DOHH2 (cell line): ENCODE measurements around the gene NFATC3.

Experiments
- H3F3A ChIP-seq: fragments of 200-600 bp; sonication (generic), shearing (Covaris generic); 2 replicates; pipeline ENCODE4 v1.6.0; 2016; ENCODE audit warnings: antibody characterized with exemption, mild to moderate bottlenecking; ENCODE audit not compliant: control insufficient read depth, insufficient read depth
- H3K27ac ChIP-seq: fragments of 200-600 bp; sonication (generic); 2 replicates; pipeline ENCODE4 v1.5.1; 2014; ENCODE audit warnings: low read depth, mild to moderate bottlenecking, low read length, moderate library complexity
- H3K27me3 ChIP-seq: fragments of 200-600 bp; sonication (generic); 2 replicates; pipeline ENCODE4 v1.6.1; 2014; ENCODE audit warnings: mild to moderate bottlenecking, low read length, mixed read lengths; ENCODE audit not compliant: control insufficient read depth
- H3K36me3 ChIP-seq: fragments of 200-600 bp; sonication (generic); 2 replicates; pipeline ENCODE4 v1.6.1; 2014; ENCODE audit warnings: mild to moderate bottlenecking, low read length, moderate library complexity, mixed read lengths; ENCODE audit not compliant: control insufficient read depth
- H3K4me1 ChIP-seq: fragments of 200-600 bp; sonication (generic); 2 replicates; pipeline ENCODE4 v1.6.1; 2014; ENCODE audit warnings: mild to moderate bottlenecking, low read length, mixed read lengths; ENCODE audit not compliant: control insufficient read depth
- H3K4me2 ChIP-seq: fragments of 200-600 bp; sonication (generic); 2 replicates; pipeline ENCODE4 v1.6.0; 2014; ENCODE audit warnings: mild to moderate bottlenecking, low read length, moderate library complexity
- H3K4me3 ChIP-seq: fragments of 200-600 bp; sonication (generic); 2 replicates; pipeline ENCODE4 v1.5.1; 2014; ENCODE audit warnings: mild to moderate bottlenecking, low read length, mixed read lengths
- H3K79me2 ChIP-seq: fragments of 200-600 bp; sonication (generic); 2 replicates; pipeline ENCODE4 v1.6.1; 2014; ENCODE audit warnings: mild to moderate bottlenecking, low read length, mixed read lengths; ENCODE audit not compliant: control insufficient read depth
- H3K9me2 ChIP-seq: fragments of 200-600 bp; sonication (generic); replicated peaks from 2 replicates; pipeline ENCODE4 v1.6.1; 2014; ENCODE audit warnings: mild to moderate bottlenecking, low read length, mixed read lengths; ENCODE audit not compliant: control insufficient read depth
- H3K9me3 ChIP-seq: fragments of 200-600 bp; sonication (generic); 2 replicates; pipeline ENCODE4 v1.6.1; 2014; ENCODE audit warnings: antibody characterized with exemption, low read length, mixed read lengths; ENCODE audit not compliant: control insufficient read depth, insufficient read depth
- H4K20me1 ChIP-seq: fragments of 200-600 bp; sonication (generic); 2 replicates; pipeline ENCODE4 v1.6.0; 2014; ENCODE audit warnings: low read depth, mild to moderate bottlenecking, antibody characterized with exemption, low read length, moderate library complexity; ENCODE audit not compliant: control insufficient read depth, insufficient read depth
- EZH2phosphoT487 ChIP-seq: fragments of 200-600 bp; sonication (generic); IDR thresholded peaks from 2 replicates; pipeline ENCODE4 v1.6.1; 2017; ENCODE audit warnings: borderline replicate concordance, mild to moderate bottlenecking, antibody characterized with exemption, low read length, moderate library complexity, mixed read lengths
- TF ChIP-seq, protein P1 (sequence below): fragments of 200-600 bp; sonication (generic); IDR thresholded peaks from one replicate; pipeline ENCODE4 v1.5.1; 2014; ENCODE audit warnings: antibody characterized with exemption, mild to moderate bottlenecking, low read depth, low read length; ENCODE audit not compliant: poor library complexity, severe bottlenecking

NFATC3 gene

GRCh38 chr16:68230956-68231355, 145.8 kb downstream of the NFATC3 start:
- peaks cover 9% of the 10 kb centered on the region; the same call in 1 of the 2 replicates for H3F3A ChIP-seq

GRCh38 chr16:68231384-68232136, 146.4 kb downstream of the NFATC3 start:
- no peaks in the 10 kb centered on the region for H3K9me3 ChIP-seq
- H3K4me3 ChIP-seq = no peak overlapping the region
- no peaks in the 10 kb centered on the region for H3K9me2 ChIP-seq
- H3K27me3 ChIP-seq = no peaks in the 10 kb centered on the region
- H4K20me1 ChIP-seq = no peaks in the 10 kb centered on the region
- H3F3A ChIP-seq = peaks cover 9% of the 10 kb centered on the region; the same call in 1 of the 2 replicates
- peaks cover 36% of the 10 kb centered on the region for H3K4me1 ChIP-seq
- peaks cover 9% of the 10 kb centered on the region for H3K36me3 ChIP-seq
- no peak overlapping the region for H3K4me2 ChIP-seq
- TF ChIP-seq, protein P1, sequence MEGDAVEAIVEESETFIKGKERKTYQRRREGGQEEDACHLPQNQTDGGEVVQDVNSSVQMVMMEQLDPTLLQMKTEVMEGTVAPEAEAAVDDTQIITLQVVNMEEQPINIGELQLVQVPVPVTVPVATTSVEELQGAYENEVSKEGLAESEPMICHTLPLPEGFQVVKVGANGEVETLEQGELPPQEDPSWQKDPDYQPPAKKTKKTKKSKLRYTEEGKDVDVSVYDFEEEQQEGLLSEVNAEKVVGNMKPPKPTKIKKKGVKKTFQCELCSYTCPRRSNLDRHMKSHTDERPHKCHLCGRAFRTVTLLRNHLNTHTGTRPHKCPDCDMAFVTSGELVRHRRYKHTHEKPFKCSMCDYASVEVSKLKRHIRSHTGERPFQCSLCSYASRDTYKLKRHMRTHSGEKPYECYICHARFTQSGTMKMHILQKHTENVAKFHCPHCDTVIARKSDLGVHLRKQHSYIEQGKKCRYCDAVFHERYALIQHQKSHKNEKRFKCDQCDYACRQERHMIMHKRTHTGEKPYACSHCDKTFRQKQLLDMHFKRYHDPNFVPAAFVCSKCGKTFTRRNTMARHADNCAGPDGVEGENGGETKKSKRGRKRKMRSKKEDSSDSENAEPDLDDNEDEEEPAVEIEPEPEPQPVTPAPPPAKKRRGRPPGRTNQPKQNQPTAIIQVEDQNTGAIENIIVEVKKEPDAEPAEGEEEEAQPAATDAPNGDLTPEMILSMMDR = no peak
- TF ChIP-seq EZH2phosphoT487 = no peak
- H3K27ac ChIP-seq = no peak overlapping the region
- H3K79me2 ChIP-seq = no peaks in the 10 kb centered on the region

More at GRCh38 chr16:68230956-68231355, 145.8 kb downstream of the NFATC3 start:
- TF ChIP-seq EZH2phosphoT487 = no peak
- TF ChIP-seq, protein P1 = no peak
- Histone ChIP-seq H3K27ac (no peak overlapping the region), H3K27me3 (no peaks in the 10 kb centered on the region), H4K20me1 (no peaks in the 10 kb centered on the region), H3K9me2 (no peaks in the 10 kb centered on the region), H3K4me3 (no peak overlapping the region), H3K36me3 (peaks cover 14% of the 10 kb centered on the region), H3K4me1 (peaks cover 36% of the 10 kb centered on the region), H3K79me2 (no peaks in the 10 kb centered on the region), H3K4me2 (no peak overlapping the region), H3K9me3 (no peaks in the 10 kb centered on the region)

- Histone ChIP-seq H3K4me1 (peaks cover 38% of the 10 kb centered on the region), H3K9me2 (no peaks in the 10 kb centered on the region), H3K79me2 (no peaks in the 10 kb centered on the region), H3K36me3 (peaks cover 7% of the 10 kb centered on the region), H3K27me3 (no peaks in the 10 kb centered on the region), H3F3A (peaks cover 9% of the 10 kb centered on the region; the same call in 1 of the 2 replicates), H3K27ac (no peak overlapping the region), H3K4me3 (no peak overlapping the region), H3K4me2 (no peak overlapping the region), H4K20me1 (no peaks in the 10 kb centered on the region), H3K9me3 (no peaks in the 10 kb centered on the region)
- TF ChIP-seq EZH2phosphoT487 = no peak
- TF ChIP-seq, protein P1 = no peak
Observed at GRCh38 chr16:68232335-68232734, 147.2 kb downstream of the NFATC3 start.
